Suprapubic skin (tissue), 4 donors: ENCODE results near the gene ATP6V1E1.

Source experiments
- CTCF ChIP-seq, 2 donors: fragments of 200-600 bp in 1 of 2; fragments of 450-650 bp in 1 of 2; sonication (generic) in 1 of 2; IDR thresholded peaks; one replicate each; pipeline ENCODE4 v1.5.1; 2016 to 2019; ENCODE audit warnings: antibody characterized with exemption in 2 of 2, mild to moderate bottlenecking in 1 of 2, moderate library complexity in 1 of 2
- POLR2A ChIP-seq, 2 donors: fragments of 450-650 bp; IDR thresholded peaks; one replicate each; pipeline ENCODE4 v1.6.1; 2017; ENCODE audit warnings: antibody characterized with exemption in 2 of 2, mild to moderate bottlenecking in 2 of 2, moderate library complexity in 2 of 2
- POLR2AphosphoS5 ChIP-seq, 3 donors: sonication (generic); formaldehyde crosslinking; IDR thresholded peaks; one replicate each; pipeline ENCODE4 v1.6.1; 2017; ENCODE audit warnings: antibody characterized with exemption in 3 of 3

- TF ChIP-seq CTCF (IDR thresholded peaks at IDR 0.05), result no peak
- TF ChIP-seq POLR2A (IDR thresholded peaks at IDR 0.05), result no peak
- no peak for TF ChIP-seq POLR2AphosphoS5 (IDR thresholded peaks at IDR 0.05)
Observed at GRCh38 chr22:17549655-17550054, 78.9 kb downstream of the ATP6V1E1 start.
